GM23338 (cell line): Measurements from ENCODE around the gene MAPK11. TPM values are rescaled to one million over a fixed set of nuclear protein-coding genes. Genes with fewer than 3 reads are reported as not detected.

ENCODE experiments used
- ATAC-seq: fragments of 200-7000 bp; cut with Tn5 transposase; 3 replicates; pipeline ENCODE4 v1.9.1; 2020
- DNase-seq: peaks from one replicate; pipeline ENCODE4 v3.0.0-alpha.2; 2015; ENCODE audit warnings: low spot score
- H2AFZ ChIP-seq: fragments of 200-600 bp; sonication (generic); 2 replicates; pipeline ENCODE4 v1.8.0; 2016; ENCODE audit warnings: antibody characterized with exemption, mild to moderate bottlenecking, moderate library complexity
- H3F3A ChIP-seq: fragments of 200-600 bp; sonication (generic); replicated peaks from 2 replicates; pipeline ENCODE4 v1.8.0; 2017; ENCODE audit warnings: antibody characterized with exemption, mixed run types, low read depth
- H3K27ac ChIP-seq: fragments of 200-600 bp; sonication (generic); 2 replicates; pipeline ENCODE4 v1.6.1; 2016; ENCODE audit warnings: low read depth
- H3K27me3 ChIP-seq: fragments of 200-600 bp; sonication (generic); 2 replicates; pipeline ENCODE4 v1.8.0; 2016; ENCODE audit warnings: mild to moderate bottlenecking, mixed run types, moderate library complexity; ENCODE audit not compliant: insufficient read depth
- H3K36me3 ChIP-seq: fragments of 200-600 bp; sonication (generic); 2 replicates; pipeline ENCODE4 v1.8.0; 2016; ENCODE audit warnings: mild to moderate bottlenecking; ENCODE audit not compliant: insufficient read depth
- H3K4me1 ChIP-seq: fragments of 200-600 bp; sonication (generic); 2 replicates; pipeline ENCODE4 v1.8.0; 2016; ENCODE audit warnings: mild to moderate bottlenecking, moderate library complexity; ENCODE audit not compliant: insufficient read depth
- H3K4me2 ChIP-seq: fragments of 200-600 bp; sonication (generic); 2 replicates; pipeline ENCODE4 v1.7.1; 2017; ENCODE audit warnings: mixed run types
- H3K4me3 ChIP-seq: fragments of 200-600 bp; sonication (generic); 2 replicates; pipeline ENCODE4 v1.6.1; 2016; ENCODE audit warnings: mixed run types
- H3K79me2 ChIP-seq: fragments of 200-600 bp; sonication (generic); replicated peaks from 2 replicates; pipeline ENCODE4 v1.8.0; 2017; ENCODE audit warnings: mild to moderate bottlenecking; ENCODE audit not compliant: insufficient read depth
- H3K9me2 ChIP-seq: fragments of 200-600 bp; sonication (generic); 2 replicates; pipeline ENCODE4 v1.8.0; 2017; ENCODE audit not compliant: insufficient read depth
- H4K20me1 ChIP-seq: fragments of 200-600 bp; sonication (generic); replicated peaks from 2 replicates; pipeline ENCODE4 v1.8.0; 2017; ENCODE audit warnings: mild to moderate bottlenecking; ENCODE audit not compliant: insufficient read depth
- H3K27ac Mint-ChIP-seq: 2 replicates; pipeline ENCODE4 v1.8.0; 2020; ENCODE audit warnings: inconsistent platforms, mild to moderate bottlenecking, moderate library complexity, mixed read lengths
- H3K27me3 Mint-ChIP-seq: 3 replicates; pipeline ENCODE4 v1.8.0; 2022; ENCODE audit warnings: low read depth, mild to moderate bottlenecking, moderate library complexity, mixed read lengths, inconsistent platforms; ENCODE audit not compliant: insufficient read depth, poor library complexity
- H3K36me3 Mint-ChIP-seq: 3 replicates; pipeline ENCODE4 v1.8.0; 2021; ENCODE audit warnings: low read depth, mild to moderate bottlenecking, inconsistent platforms, moderate library complexity, mixed read lengths
- H3K4me1 Mint-ChIP-seq: 3 replicates; pipeline ENCODE4 v1.8.0; 2020; ENCODE audit warnings: mild to moderate bottlenecking, inconsistent platforms, mixed read lengths
- H3K4me3 Mint-ChIP-seq: 3 replicates; pipeline ENCODE4 v1.8.0; 2021; ENCODE audit warnings: moderate library complexity, mild to moderate bottlenecking, inconsistent platforms, mixed read lengths
- H3K9me3 Mint-ChIP-seq: 3 replicates; pipeline ENCODE4 v1.8.0; 2020; ENCODE audit warnings: moderate library complexity, mild to moderate bottlenecking, inconsistent platforms, mixed read lengths
- CREB1 ChIP-seq: fragments of 250-450 bp; sonication (Bioruptor Pico); IDR thresholded peaks from 2 replicates; pipeline ENCODE4 v1.5.0; 2020; ENCODE audit warnings: low read depth, mild to moderate bottlenecking, moderate library complexity
- ZNF462 ChIP-seq: fragments of 250-450 bp; sonication (Bioruptor Pico); IDR thresholded peaks from 2 replicates; pipeline ENCODE4 v1.5.0; 2020; ENCODE audit warnings: mild to moderate bottlenecking, moderate library complexity
- polyA plus RNA-seq: library from polyadenylated mRNA; unstranded; fragments of >200 nt; fragmentation: Nextera tagmentation; extraction: Ambion mirVana; gene quantifications from 2 replicates; pipeline ENCODE4 v1.2.1, GENCODE V29; 2016
- total RNA-seq: library from RNA; depleted of rRNA; stranded (reverse); fragments of >200 nt; shearing (Covaris generic); gene quantifications from 2 replicates; pipeline ENCODE4 v1.2.3, GENCODE V29; 2014

The MAPK11 gene
- total and polyA plus RNA-seq, 2 experiments from 2014 or later, result 0.34 to 1.9 TPM

GRCh38 chr22:50281384-50281760, 11.2 kb upstream of the MAPK11 start (continued):
- TF ChIP-seq ZNF462 (CRISPR knock-in tag), result no peak
- no peak for TF ChIP-seq CREB1

GRCh38 chr22:50280708-50281383, 10.7 kb upstream of the MAPK11 start:
- ATAC-seq, result no peak
- no peak overlapping the region for H3K4me3 Mint-ChIP-seq
- no peaks in the 10 kb centered on the region for H3K4me1 ChIP-seq
- H2AFZ ChIP-seq, result no peak overlapping the region
- H3K27ac Mint-ChIP-seq, result no peak overlapping the region
- no peaks in the 10 kb centered on the region for H3K9me2 ChIP-seq
- peaks cover 10% of the 10 kb centered on the region for H3K27me3 Mint-ChIP-seq
- TF ChIP-seq CREB1 (no peak), ZNF462 (CRISPR knock-in tag) (no peak)
- H3K4me2 ChIP-seq, result no peak overlapping the region
- no peak for DNase-seq
- H3F3A ChIP-seq, result no peaks in the 10 kb centered on the region
- H3K4me3 ChIP-seq, result no peak overlapping the region
- no peaks in the 10 kb centered on the region for H4K20me1 ChIP-seq
- H3K79me2 ChIP-seq, result no peaks in the 10 kb centered on the region
- H3K9me3 Mint-ChIP-seq, result peaks cover 13% of the 10 kb centered on the region
- peaks cover 59% of the 10 kb centered on the region for H3K36me3 Mint-ChIP-seq
- H3K27me3 ChIP-seq, result no peaks in the 10 kb centered on the region
- H3K4me1 Mint-ChIP-seq, result no peaks in the 10 kb centered on the region
- 0 out of 2 replicates have a peak, but pooled peaks cover 8% of the 10 kb centered on the region for H3K36me3 ChIP-seq
- no peak overlapping the region for H3K27ac ChIP-seq
